HG02938 (cell line): ENCODE data around the gene EML6.
"Not testable (repeated sequence)": the region's sequence is repeated elsewhere in the genome, so short reads cannot be mapped to it uniquely, and the experiment has no call there.

Source experiments
- ATAC-seq: cut with Tn5 transposase; IDR thresholded peaks from one replicate; pipeline ENCODE4 v1.9.1; 2021; ENCODE audit warnings: mild to moderate bottlenecking, moderate library complexity; ENCODE audit not compliant: unreplicated experiment

EML6 gene

GRCh38 chr2:54871457-54872107 lies 148.1 kb downstream of the EML6 start:
- no peak for ATAC-seq

GRCh38 chr2:54872780-54873179 lies 149.3 kb downstream of the EML6 start:
- no peak for ATAC-seq

GRCh38 chr2:54873236-54873635 lies 149.8 kb downstream of the EML6 start:
- ATAC-seq = not testable (repeated sequence)

GRCh38 chr2:54876764-54877163 lies 153.3 kb downstream of the EML6 start:
- ATAC-seq = no peak

GRCh38 chr2:54878182-54878581 lies 154.7 kb downstream of the EML6 start:
- ATAC-seq = no peak

- ATAC-seq = no peak
Measured at GRCh38 chr2:54879032-54879431, 155.6 kb downstream of the EML6 start.

- ATAC-seq = no peak
Measured at GRCh38 chr2:54879598-54880332, 156.3 kb downstream of the EML6 start.

GRCh38 chr2:54880428-54880827 lies 157.0 kb downstream of the EML6 start:
- ATAC-seq = no peak

- no peak for ATAC-seq
Measured at GRCh38 chr2:54881759-54882158, 158.3 kb downstream of the EML6 start.

- ATAC-seq = no peak
Measured at GRCh38 chr2:54885891-54886290, 162.4 kb downstream of the EML6 start.

GRCh38 chr2:54887850-54888545 lies 164.5 kb downstream of the EML6 start:
- ATAC-seq = no peak

- ATAC-seq = no peak
Measured at GRCh38 chr2:54889053-54889452, 165.6 kb downstream of the EML6 start.

- no peak for ATAC-seq
Measured at GRCh38 chr2:54891909-54892308, 168.4 kb downstream of the EML6 start.

- ATAC-seq = no peak
Measured at GRCh38 chr2:54894467-54894866, 171.0 kb downstream of the EML6 start.

GRCh38 chr2:54895730-54896129 lies 172.3 kb downstream of the EML6 start:
- no peak for ATAC-seq

GRCh38 chr2:54897420-54898310 lies 174.2 kb downstream of the EML6 start:
- ATAC-seq = no peak

GRCh38 chr2:54898456-54899226 lies 175.2 kb downstream of the EML6 start:
- no peak for ATAC-seq

GRCh38 chr2:54899576-54900200 lies 176.2 kb downstream of the EML6 start:
- no peak for ATAC-seq

- ATAC-seq = no peak
Measured at GRCh38 chr2:54901224-54901986, 177.9 kb downstream of the EML6 start.
